ENCODE results near the gene PNPO.

The PNPO gene

GRCh38 chr17:47980541-47980940 is 39.2 kb downstream of the PNPO start:
- no peak for DNase-seq

DNA sequence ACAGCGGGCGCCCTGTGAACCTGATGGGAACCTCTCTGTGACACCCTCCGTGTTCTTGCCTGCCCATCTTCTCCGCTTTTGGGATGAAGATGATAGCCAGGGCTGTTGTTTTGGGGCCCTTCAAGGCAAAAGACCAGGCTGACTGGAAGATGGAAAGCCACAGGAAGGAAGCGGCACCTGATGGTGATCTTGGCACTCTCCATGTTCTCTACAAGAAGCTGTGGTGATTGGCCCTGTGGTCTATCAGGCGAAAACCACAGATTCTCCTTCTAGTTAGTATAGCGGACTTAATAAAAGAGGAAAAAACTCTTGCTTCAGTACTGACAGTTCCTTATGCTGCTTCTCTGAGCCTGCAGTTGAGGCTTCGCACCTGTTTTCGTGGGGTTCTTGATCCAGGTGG is 40.1 kb downstream of the PNPO start:
- no peak for DNase-seq

- DNase-seq: no peak
Observed at GRCh38 chr17:47982091-47982617, 40.8 kb downstream of the PNPO start.

DNA sequence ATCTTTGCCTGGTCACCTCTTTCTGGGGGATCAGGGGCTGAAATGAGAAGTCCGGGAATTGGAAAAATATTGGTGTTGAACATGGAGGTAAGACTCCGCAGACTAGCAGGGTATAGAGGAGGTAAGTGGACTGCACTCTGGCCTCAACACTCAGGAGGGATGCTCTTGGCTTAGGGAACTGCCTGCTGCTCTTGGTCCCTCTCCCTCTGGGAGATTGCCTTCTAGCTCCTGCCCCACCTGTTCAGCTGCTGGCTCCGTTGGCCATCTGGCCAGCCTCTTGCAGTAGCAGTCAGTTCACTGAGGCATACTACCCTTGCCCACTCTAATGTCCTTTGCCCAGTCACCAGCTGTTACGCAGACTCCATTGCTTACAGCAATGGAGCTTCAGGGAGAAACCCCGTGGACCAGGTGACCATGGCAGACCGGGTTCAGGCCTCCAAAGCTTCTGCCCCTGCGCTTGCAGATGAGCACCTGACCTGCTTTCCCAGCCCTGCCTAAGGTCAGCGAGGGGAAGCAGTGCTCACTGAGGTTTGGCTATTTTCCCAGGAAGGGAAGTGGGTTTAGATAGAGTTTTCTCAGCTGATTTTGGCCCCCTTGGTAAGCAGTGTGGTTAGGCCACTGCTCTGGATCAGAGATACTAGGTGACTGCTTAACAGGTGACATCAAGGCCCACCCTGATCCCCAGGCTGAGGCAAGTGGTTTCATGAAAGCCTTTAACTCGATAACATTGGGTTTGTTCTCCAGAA is 41.4 kb downstream of the PNPO start:
- DNase-seq: no peak

- no peak for DNase-seq
Observed at GRCh38 chr17:47983492-47984223, 42.3 kb downstream of the PNPO start.

- DNase-seq: no peak
Observed at GRCh38 chr17:47986520-47986919, 45.1 kb downstream of the PNPO start.

DNA sequence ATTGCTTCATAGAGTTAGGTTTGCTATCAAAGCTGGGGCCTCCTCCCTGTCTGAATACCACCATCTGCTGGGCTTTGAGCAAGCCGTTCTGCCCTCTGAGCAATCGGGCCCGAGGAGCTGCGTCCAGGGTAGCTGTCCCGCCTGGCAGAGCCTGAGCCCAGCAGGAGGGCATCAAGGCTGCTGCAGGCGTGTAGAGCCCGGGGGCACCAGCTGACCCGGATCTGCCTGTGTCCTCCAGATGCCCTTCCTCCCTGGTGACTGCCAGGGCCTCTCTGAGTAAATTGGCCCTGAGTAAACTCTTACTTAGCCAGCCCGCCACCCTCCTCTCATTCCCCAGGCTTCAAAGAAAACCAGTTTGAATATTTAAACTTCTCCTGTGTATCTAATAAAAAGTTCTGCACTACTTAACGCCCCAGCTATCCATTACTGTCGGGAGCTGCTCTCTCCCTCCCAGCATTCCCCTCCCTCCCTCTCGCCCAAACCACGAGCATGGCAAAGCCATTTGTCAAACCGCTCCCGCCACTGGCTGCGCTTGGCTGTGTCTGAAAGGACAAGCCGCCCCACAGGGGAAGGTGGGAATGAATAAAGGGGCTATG is 46.0 kb downstream of the PNPO start:
- no peak for DNase-seq

GRCh38 chr17:47988445-47988844 is 47.1 kb downstream of the PNPO start:
- DNase-seq: peak; percentile 69

DNA sequence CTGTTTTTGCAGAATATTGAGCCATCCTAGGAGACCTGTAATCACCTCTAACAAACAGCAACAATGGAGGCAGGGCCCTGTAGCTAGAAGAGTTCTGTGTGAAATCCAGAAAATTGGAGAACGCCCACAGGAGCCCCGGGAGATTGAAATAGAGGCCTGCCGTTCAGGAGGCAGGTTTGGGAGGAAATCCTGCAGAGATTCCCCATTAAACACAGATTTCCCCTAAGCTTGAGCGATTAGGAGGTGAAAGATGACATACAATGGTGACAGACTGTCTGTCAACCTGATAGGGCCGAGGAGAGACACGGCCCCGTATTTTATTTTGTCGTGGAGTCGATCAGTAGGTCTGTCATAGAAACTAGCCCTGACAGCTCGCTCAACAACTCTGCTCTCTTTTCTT is 47.8 kb downstream of the PNPO start:
- no peak for DNase-seq

- DNase-seq: peak; percentile 25
Observed at GRCh38 chr17:47989700-47990099, 48.3 kb downstream of the PNPO start.

- no peak for DNase-seq
Observed at GRCh38 chr17:47990962-47991731, 49.8 kb downstream of the PNPO start.

- no peak for DNase-seq
Observed at GRCh38 chr17:47992216-47992615, 50.8 kb downstream of the PNPO start.

- DNase-seq: no peak
Observed at GRCh38 chr17:47993031-47993564, 51.7 kb downstream of the PNPO start.

DNA sequence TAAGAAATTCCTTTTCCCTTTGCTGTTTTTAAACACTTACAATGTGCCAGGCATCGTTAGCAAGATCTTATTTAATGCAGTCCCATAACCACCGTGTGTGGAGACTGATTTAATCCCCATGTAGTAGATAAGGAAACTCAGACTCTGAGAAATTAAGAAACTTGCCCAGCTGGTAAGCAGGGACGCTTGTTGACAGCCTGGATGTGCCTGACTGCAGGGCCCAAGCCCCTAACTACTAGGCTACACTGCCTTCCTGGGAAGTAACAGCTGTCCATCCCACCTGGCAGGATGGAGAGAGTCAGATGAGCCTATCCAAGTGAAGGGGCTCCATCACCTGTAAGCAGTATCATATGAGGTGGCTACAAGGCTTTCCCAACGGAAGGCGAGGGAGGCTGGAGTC is 52.6 kb downstream of the PNPO start:
- DNase-seq: no peak

DNA sequence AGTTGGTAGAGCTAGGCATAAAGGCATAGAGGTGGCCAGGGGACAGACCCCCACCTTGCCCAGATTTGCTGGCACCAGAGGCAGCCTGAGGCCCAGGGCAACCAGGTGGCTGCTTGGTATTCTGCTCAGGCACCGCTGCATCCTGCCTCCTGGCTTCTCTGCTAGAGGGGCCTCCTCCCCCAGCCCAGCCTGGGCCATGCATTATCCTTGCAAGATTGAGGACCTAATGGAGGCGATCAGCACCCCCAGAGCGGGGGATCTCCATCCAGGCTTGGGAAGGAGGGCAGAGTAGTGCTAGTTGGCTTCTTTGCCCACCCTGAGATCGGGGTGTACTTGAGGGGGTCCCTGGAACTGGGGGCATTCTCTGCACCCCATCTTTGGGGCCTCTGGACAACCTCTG is 53.4 kb downstream of the PNPO start:
- no peak for DNase-seq

DNA sequence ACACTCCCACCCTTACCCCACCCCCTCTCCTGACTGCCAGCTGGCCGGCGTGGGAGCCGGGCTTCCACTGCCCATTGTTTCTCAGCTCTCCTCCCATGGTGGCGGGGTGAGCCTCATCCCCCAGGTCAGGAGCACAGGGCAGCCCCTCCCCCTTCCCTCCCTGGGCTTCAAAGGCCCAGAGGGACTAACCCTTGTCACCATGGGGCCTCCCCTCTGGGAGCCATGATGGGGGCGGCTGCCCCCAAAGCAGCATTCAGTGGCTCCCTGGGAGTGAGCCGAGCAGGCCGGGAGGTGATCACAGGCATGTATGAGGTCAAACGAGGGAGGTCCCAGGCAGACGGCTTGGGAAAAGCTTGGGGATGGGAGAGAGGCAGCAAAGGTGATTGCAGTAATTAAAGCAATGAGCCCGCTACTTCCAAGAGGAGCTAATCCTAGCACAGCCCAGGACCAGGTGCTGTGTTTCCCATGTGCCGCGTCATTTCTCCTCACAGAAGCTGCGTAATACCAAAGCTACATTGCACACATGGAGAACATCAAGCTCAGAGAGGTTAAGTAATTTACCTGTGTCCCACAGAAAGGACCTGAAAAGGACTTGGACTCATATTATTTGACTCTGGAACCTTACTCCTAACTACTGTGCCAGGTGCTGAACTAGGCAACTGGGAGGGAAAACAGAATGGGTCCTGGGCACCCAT is 54.0 kb downstream of the PNPO start:
- DNase-seq: no peak

GRCh38 chr17:47996201-47996600 is 54.8 kb downstream of the PNPO start:
- DNase-seq: no peak

- no peak for DNase-seq
Observed at GRCh38 chr17:47997586-47997985, 56.2 kb downstream of the PNPO start.

- DNase-seq: no peak
Observed at GRCh38 chr17:47998044-47998443, 56.7 kb downstream of the PNPO start.

All from OCI-M1 (cell line).